PFSK-1 (cell line): ENCODE measurements around the gene PARD3B.

ENCODE experiments used
- FOXP2 ChIP-seq: optimal IDR thresholded peaks from 2 replicates; pipeline ENCODE3; 2011; ENCODE audit warnings: borderline replicate concordance, control low read depth, inconsistent platforms; ENCODE audit not compliant: insufficient read depth; ENCODE audit errors: extremely low read length, extremely low read depth
- POLR2AphosphoS5 ChIP-seq: IDR thresholded peaks from 2 replicates; pipeline ENCODE4 v1.6.1; 2012; ENCODE audit warnings: low read depth, mild to moderate bottlenecking, control low read depth, low read length, moderate library complexity
- SIN3A ChIP-seq: IDR thresholded peaks from 2 replicates; pipeline ENCODE4 v1.6.1; 2012; ENCODE audit warnings: mild to moderate bottlenecking, low read length, moderate library complexity, borderline replicate concordance; ENCODE audit not compliant: insufficient read depth
- TAF1 ChIP-seq: IDR thresholded peaks from 2 replicates; pipeline ENCODE4 v1.6.1; 2012; ENCODE audit warnings: low read length, control low read depth, borderline replicate concordance; ENCODE audit not compliant: insufficient read depth
- TF ChIP-seq, protein P1 (sequence below), 2 experiments: IDR thresholded peaks; 2 replicates each; pipeline versions ENCODE4 v1.6.1 to v1.8.0; 2011 to 2012; ENCODE audit warnings: low read depth in 2 of 2, low read length in 2 of 2, control low read depth in 1 of 2, inconsistent platforms in 1 of 2, mild to moderate bottlenecking in 1 of 2, moderate library complexity in 1 of 2; ENCODE audit not compliant: insufficient read depth in 1 of 2

The PARD3B gene

DNA sequence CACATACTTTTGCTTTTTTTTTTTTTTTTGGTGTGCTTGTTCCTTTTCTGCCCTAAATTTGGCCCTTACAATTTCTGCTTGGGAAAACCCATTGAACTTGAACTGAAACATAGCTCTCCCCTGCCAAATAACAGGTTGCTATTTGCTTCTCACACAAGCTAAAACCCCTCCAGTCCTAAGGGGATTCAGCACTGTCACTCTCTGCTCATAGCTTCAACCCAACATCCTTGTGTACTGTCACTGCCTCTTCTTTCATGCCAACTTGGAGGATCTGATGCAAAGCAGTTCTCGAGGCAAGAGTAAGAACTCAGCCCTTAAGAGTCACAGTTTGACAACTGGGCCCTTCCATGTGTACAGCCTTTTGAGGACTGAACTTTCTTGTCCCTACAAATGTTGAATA, 1106.4 kb downstream of the PARD3B start:
- TF ChIP-seq SIN3A (no peak), FOXP2 (no peak), TAF1 (no peak), POLR2AphosphoS5 (no peak)
- TF ChIP-seq, protein P1, sequence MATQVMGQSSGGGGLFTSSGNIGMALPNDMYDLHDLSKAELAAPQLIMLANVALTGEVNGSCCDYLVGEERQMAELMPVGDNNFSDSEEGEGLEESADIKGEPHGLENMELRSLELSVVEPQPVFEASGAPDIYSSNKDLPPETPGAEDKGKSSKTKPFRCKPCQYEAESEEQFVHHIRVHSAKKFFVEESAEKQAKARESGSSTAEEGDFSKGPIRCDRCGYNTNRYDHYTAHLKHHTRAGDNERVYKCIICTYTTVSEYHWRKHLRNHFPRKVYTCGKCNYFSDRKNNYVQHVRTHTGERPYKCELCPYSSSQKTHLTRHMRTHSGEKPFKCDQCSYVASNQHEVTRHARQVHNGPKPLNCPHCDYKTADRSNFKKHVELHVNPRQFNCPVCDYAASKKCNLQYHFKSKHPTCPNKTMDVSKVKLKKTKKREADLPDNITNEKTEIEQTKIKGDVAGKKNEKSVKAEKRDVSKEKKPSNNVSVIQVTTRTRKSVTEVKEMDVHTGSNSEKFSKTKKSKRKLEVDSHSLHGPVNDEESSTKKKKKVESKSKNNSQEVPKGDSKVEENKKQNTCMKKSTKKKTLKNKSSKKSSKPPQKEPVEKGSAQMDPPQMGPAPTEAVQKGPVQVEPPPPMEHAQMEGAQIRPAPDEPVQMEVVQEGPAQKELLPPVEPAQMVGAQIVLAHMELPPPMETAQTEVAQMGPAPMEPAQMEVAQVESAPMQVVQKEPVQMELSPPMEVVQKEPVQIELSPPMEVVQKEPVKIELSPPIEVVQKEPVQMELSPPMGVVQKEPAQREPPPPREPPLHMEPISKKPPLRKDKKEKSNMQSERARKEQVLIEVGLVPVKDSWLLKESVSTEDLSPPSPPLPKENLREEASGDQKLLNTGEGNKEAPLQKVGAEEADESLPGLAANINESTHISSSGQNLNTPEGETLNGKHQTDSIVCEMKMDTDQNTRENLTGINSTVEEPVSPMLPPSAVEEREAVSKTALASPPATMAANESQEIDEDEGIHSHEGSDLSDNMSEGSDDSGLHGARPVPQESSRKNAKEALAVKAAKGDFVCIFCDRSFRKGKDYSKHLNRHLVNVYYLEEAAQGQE (IDR thresholded peaks at IDR 0.05; ENCODE audit: insufficient read depth in 1 of 2, low read depth in 2 of 2, low read length in 2 of 2): no peak

DNA sequence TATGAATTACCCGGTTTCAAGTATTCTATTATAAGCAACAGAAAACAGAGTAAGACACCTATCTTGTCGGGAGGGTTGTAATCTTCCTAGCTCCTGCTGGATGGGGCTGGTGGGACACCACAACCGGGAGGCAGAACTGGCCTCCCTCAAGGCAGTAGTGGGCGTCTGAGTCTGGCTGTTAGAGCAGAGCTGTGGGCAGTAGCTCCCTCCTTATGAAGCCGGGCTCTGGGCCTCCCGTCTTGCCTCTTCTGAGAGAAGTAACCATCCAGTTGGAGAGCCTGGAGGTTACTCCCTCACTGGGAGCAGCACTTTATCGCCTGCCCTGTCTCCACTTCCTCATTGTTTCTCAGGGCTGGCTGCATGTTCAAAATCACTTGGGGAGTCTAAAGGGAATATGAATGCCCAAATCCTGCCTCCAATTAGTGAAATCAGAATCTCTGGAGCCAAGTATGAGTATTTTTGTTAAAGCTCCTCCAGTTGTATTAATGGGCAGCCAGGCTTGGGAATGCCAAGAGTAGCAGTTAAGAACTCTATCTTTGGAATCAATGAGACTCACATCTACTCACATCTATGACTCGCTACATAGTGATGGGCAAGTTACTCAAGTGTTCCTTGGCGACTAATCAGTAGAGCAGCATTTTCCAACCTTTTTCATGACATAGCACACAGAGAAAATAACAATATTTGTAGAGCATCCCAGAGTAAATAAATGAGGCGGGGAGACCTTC, 1109.8 kb downstream of the PARD3B start:
- TF ChIP-seq POLR2AphosphoS5: no peak
- TF ChIP-seq SIN3A: no peak
- no peak for TF ChIP-seq FOXP2
- TF ChIP-seq, protein P1 (IDR thresholded peaks at IDR 0.05; ENCODE audit: insufficient read depth in 1 of 2, low read depth in 2 of 2, low read length in 2 of 2): no peak
- no peak for TF ChIP-seq TAF1

DNA sequence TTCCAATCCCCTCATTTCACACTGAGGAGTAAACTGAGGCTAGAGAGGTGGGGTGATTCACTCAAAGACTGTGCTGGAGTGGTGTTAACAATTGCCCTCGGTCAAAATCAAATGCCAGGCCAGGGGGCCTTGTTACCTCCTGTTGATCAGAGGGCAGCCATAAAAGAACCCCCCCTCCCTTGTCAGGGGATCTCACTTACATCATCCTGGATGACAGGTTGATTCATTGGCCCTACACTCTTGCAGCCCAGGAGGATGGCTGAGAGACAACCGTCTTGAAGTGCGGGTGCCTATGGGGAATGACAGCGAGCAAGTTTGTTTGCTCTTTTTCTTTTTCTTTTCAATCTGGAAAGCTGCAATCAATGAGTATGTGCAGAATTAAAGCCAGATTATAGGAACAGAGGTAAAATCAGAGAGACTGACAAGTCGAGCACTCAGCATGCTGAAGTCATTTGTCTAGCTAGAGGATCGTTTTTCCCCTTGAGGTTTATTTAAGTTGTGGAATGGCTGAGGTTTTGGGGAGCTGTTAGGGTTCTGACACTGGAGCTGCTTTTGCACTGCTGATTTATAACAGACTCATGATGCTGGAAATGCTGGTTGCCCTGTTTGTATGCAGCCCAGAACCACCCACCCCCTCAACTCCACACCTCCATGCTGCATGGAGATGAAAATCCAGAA, 1110.6 kb downstream of the PARD3B start:
- no peak for TF ChIP-seq POLR2AphosphoS5
- TF ChIP-seq FOXP2: no peak
- TF ChIP-seq TAF1: no peak
- TF ChIP-seq SIN3A: no peak
- TF ChIP-seq, protein P1 (IDR thresholded peaks at IDR 0.05; ENCODE audit: insufficient read depth in 1 of 2, low read depth in 2 of 2, low read length in 2 of 2): no peak

DNA sequence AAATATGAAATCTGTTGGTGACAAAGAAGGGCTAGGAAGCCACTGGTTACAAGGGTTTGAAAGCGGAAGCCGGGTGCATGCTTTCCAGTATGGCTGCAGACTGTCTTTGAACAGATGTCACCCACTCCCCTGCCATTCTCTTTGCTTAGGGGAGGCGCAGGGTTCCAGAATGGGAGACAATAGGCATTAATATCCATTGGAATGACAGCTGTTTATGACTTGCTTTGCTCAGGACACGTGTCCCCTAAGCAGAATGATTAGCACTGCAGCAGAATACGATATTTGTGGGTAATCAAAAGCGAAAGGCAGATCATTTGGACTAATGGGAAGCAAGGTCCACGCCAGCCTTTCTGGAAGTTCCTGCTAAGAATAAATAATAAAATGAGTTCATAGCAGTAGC, 1111.2 kb downstream of the PARD3B start:
- TF ChIP-seq, protein P1 (IDR thresholded peaks at IDR 0.05; ENCODE audit: insufficient read depth in 1 of 2, low read depth in 2 of 2, low read length in 2 of 2): no peak
- TF ChIP-seq FOXP2 (no peak), TAF1 (no peak), SIN3A (no peak), POLR2AphosphoS5 (no peak)
